Neural cell (in vitro differentiated cells): Measurements from ENCODE around the gene XXYLT1.

Source experiments
- CTCF ChIP-seq: fragments of 450-650 bp; IDR thresholded peaks from 2 replicates; pipeline ENCODE4 v1.5.1; 2014; ENCODE audit warnings: antibody characterized with exemption, mild to moderate bottlenecking, moderate library complexity; ENCODE audit not compliant: poor library complexity, severe bottlenecking
- EP300 ChIP-seq: fragments of 450-650 bp; conservative IDR thresholded peaks from 2 replicates; pipeline ENCODE4 v1.6.1; 2014; ENCODE audit warnings: antibody characterized with exemption, mild to moderate bottlenecking, moderate library complexity; ENCODE audit not compliant: poor library complexity, severe bottlenecking
- EZH2 ChIP-seq: fragments of 200-600, 300-800 bp; shearing (Covaris generic), sonication (generic); IDR thresholded peaks from 2 replicates; pipeline ENCODE4 v1.6.1; 2014; ENCODE audit warnings: antibody characterized with exemption, low read length, borderline replicate concordance, mild to moderate bottlenecking; ENCODE audit not compliant: insufficient read depth, poor library complexity, severe bottlenecking
- MXI1 ChIP-seq: fragments of 450-650 bp; conservative IDR thresholded peaks from 2 replicates; pipeline ENCODE4 v1.6.1; 2014; ENCODE audit warnings: antibody characterized with exemption, mild to moderate bottlenecking; ENCODE audit not compliant: poor library complexity, severe bottlenecking
- POLR2AphosphoS5 ChIP-seq: IDR thresholded peaks from 2 replicates; pipeline ENCODE4 v1.6.1; 2012
- RAD21 ChIP-seq: fragments of 450-650 bp; conservative IDR thresholded peaks from 2 replicates; pipeline ENCODE4 v1.6.1; 2014; ENCODE audit warnings: antibody characterized with exemption, mild to moderate bottlenecking, moderate library complexity
- SMC3 ChIP-seq: fragments of 450-650 bp; conservative IDR thresholded peaks from 2 replicates; pipeline ENCODE4 v1.6.1; 2014; ENCODE audit warnings: antibody characterized with exemption, mild to moderate bottlenecking, moderate library complexity; ENCODE audit not compliant: poor library complexity
- TAF1 ChIP-seq: IDR thresholded peaks from 2 replicates; pipeline ENCODE4 v1.6.1; 2012; ENCODE audit warnings: low read depth
- TF ChIP-seq, protein P1 (sequence below): IDR thresholded peaks from 2 replicates; pipeline ENCODE4 v1.6.1; 2012; ENCODE audit warnings: borderline replicate concordance

DNA sequence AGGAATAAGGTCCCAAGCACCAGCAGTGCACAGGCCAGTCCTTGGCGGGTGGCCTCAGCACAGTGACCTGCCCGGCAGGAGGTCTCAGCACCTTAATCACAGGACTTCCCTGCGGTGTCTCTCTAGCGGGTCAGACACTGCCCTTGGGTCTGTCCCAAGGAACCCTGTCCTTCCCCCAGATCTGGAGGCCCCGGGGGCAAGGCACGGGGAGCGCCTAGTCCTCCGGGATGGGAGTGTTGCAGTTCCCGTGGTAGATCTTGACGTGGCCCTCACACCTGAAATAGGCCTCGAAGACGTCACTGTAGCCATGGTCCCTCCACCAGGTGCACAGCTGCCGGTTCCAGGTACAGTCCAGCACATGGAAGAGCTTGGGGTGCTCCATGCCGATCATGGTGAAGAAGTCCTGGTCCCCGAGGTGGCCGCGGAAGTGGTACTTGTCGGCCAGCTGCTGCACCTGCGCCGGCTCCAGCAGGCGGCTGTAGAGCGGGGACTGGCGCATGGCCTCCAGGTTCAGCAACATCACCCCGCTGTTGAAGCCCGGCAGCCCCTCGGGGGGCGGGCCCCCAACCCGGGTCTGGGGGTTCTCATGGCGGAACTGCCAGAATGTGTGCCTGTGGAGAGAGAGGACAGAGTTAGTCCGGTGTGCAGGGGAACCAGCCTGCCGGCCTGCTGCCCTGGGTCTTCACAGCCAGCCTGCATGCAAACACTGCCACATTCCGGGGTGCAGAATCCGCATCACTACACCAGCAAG, 201.3 kb downstream of the XXYLT1 start:
- TF ChIP-seq CTCF (no peak), POLR2AphosphoS5 (no peak), EP300 (no peak), RAD21 (no peak), EZH2 (no peak), TAF1 (no peak), MXI1 (no peak), SMC3 (no peak)
- TF ChIP-seq, protein P1, sequence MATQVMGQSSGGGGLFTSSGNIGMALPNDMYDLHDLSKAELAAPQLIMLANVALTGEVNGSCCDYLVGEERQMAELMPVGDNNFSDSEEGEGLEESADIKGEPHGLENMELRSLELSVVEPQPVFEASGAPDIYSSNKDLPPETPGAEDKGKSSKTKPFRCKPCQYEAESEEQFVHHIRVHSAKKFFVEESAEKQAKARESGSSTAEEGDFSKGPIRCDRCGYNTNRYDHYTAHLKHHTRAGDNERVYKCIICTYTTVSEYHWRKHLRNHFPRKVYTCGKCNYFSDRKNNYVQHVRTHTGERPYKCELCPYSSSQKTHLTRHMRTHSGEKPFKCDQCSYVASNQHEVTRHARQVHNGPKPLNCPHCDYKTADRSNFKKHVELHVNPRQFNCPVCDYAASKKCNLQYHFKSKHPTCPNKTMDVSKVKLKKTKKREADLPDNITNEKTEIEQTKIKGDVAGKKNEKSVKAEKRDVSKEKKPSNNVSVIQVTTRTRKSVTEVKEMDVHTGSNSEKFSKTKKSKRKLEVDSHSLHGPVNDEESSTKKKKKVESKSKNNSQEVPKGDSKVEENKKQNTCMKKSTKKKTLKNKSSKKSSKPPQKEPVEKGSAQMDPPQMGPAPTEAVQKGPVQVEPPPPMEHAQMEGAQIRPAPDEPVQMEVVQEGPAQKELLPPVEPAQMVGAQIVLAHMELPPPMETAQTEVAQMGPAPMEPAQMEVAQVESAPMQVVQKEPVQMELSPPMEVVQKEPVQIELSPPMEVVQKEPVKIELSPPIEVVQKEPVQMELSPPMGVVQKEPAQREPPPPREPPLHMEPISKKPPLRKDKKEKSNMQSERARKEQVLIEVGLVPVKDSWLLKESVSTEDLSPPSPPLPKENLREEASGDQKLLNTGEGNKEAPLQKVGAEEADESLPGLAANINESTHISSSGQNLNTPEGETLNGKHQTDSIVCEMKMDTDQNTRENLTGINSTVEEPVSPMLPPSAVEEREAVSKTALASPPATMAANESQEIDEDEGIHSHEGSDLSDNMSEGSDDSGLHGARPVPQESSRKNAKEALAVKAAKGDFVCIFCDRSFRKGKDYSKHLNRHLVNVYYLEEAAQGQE, result no peak
